Stomach (tissue), 4 donors: ENCODE measurements around the gene MEGF8.

Experiments
- EP300 ChIP-seq: sonication (generic); formaldehyde crosslinking; IDR thresholded peaks from one replicate; pipeline ENCODE4 v1.6.1; 2017; ENCODE audit warnings: antibody characterized with exemption
- POLR2A ChIP-seq, 4 donors: fragments of 450-650 bp; IDR thresholded peaks; one replicate each; pipeline ENCODE4 v1.6.1; 2016; ENCODE audit warnings: antibody characterized with exemption in 4 of 4, control low read depth in 2 of 4, mild to moderate bottlenecking in 1 of 4, moderate library complexity in 1 of 4
- POLR2AphosphoS5 ChIP-seq, 3 donors: sonication (generic); formaldehyde crosslinking; IDR thresholded peaks; one replicate each; pipeline ENCODE4 v1.6.1; 2016; ENCODE audit warnings: antibody characterized with exemption in 3 of 3
- TF ChIP-seq, protein P1 (sequence below), 7 experiments: fragments of 450-650 bp in 4 of 7; fragments of 200-600 bp in 3 of 7; sonication (generic) in 3 of 7; IDR thresholded peaks; one replicate each; pipeline ENCODE4 v1.5.1; 2016 to 2019; ENCODE audit warnings: antibody characterized with exemption in 7 of 7, control low read depth in 2 of 7, mild to moderate bottlenecking in 1 of 7

DNA sequence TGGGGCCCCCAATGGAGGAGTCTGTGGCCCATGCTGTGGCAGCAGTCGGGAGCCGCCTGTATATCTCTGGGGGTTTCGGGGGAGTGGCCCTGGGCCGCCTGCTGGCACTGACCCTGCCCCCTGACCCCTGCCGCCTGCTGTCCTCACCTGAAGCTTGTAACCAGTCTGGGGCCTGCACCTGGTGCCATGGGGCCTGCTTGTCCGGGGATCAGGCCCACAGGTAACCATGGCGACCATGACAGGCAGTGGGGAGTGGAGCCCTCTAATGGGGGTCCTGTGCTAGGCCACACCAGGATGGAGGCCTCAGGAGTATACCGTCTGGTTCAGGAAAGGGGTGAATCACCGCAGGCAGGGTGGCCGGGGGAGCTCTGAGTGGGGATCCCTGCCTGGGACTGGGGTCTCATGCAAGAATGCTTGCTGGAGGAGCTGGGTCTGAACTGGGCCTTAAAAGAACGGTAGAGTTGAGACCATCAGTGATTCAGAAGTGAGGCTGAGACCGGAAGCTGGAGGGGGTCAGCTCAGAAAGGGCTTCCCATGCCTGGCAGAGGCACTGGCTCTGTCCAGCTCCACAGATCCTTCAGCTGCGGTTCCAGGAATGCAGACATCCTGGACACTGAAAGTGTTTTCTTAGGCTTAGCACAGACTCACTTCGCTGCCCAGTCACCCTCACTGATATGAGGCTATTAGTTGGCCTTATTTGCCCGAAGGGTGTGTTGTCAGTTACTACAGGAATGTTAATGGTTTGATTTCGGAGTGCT, 35.5 kb downstream of the MEGF8 start:
- TF ChIP-seq, protein P1, sequence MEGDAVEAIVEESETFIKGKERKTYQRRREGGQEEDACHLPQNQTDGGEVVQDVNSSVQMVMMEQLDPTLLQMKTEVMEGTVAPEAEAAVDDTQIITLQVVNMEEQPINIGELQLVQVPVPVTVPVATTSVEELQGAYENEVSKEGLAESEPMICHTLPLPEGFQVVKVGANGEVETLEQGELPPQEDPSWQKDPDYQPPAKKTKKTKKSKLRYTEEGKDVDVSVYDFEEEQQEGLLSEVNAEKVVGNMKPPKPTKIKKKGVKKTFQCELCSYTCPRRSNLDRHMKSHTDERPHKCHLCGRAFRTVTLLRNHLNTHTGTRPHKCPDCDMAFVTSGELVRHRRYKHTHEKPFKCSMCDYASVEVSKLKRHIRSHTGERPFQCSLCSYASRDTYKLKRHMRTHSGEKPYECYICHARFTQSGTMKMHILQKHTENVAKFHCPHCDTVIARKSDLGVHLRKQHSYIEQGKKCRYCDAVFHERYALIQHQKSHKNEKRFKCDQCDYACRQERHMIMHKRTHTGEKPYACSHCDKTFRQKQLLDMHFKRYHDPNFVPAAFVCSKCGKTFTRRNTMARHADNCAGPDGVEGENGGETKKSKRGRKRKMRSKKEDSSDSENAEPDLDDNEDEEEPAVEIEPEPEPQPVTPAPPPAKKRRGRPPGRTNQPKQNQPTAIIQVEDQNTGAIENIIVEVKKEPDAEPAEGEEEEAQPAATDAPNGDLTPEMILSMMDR (IDR thresholded peaks at IDR 0.05) = no peak
- TF ChIP-seq POLR2A (IDR thresholded peaks at IDR 0.05) (no peak), POLR2AphosphoS5 (IDR thresholded peaks at IDR 0.05) (no peak), EP300 (no peak)
